Left ventricle myocardium superior (tissue), 1 donor: ENCODE results near the gene MAP4K2. TPM values are rescaled to one million over a fixed set of nuclear protein-coding genes. Genes with fewer than 3 reads are reported as not detected.

Experiments
- total RNA-seq: library from RNA; stranded (reverse); fragmentation: NEBNext Ultra II Directional; extraction: Animal tissue kit (Norgen Biotek cat#: 25700); gene quantifications from one replicate; pipeline ENCODE4 v1.2.1, GENCODE V29; 2021
- donor health status: DM: no; HTN: yes; CAD: no; lungs with severe emphysema.

Gene MAP4K2
- total RNA-seq, 1 donor from 2014 or later, result 8.6 TPM

Other genes with a start within 250 kb of the MAP4K2 start
- not detected for gene SLC22A11, start 247.3 kb downstream of the MAP4K2 start, total RNA-seq
- gene SLC22A12, start 212.0 kb downstream of the MAP4K2 start, total RNA-seq, result not detected
- 0.97 TPM for gene NRXN2, start 80.0 kb downstream of the MAP4K2 start, total RNA-seq
- 44.5 TPM for gene RASGRP2, start 59.1 kb downstream of the MAP4K2 start, total RNA-seq
- 175 TPM for gene PYGM, start 43.2 kb downstream of the MAP4K2 start, total RNA-seq
- gene SF1, start 24.7 kb downstream of the MAP4K2 start, total RNA-seq, result 191 TPM
- gene MEN1, start 7.3 kb upstream of the MAP4K2 start, total RNA-seq, result 9.1 TPM
- 0.40 TPM for gene CDC42BPG, start 41.4 kb upstream of the MAP4K2 start, total RNA-seq
- gene EHD1, start 75.4 kb upstream of the MAP4K2 start, total RNA-seq, result 52.5 TPM
- 13.0 TPM for gene ATG2A, start 114.0 kb upstream of the MAP4K2 start, total RNA-seq
- 18.4 TPM for gene PPP2R5B, start 121.5 kb upstream of the MAP4K2 start, total RNA-seq
- not detected for gene GPHA2, start 132.7 kb upstream of the MAP4K2 start, total RNA-seq
- gene MAJIN, start 168.9 kb upstream of the MAP4K2 start, total RNA-seq, result not detected
- gene BATF2, start 193.8 kb upstream of the MAP4K2 start, total RNA-seq, result 1.2 TPM
- gene ARL2, start 210.9 kb upstream of the MAP4K2 start, total RNA-seq, result 115 TPM
- 19.3 TPM for gene SNX15, start 224.2 kb upstream of the MAP4K2 start, total RNA-seq
- 7.5 TPM for gene SAC3D1, start 238.0 kb upstream of the MAP4K2 start, total RNA-seq